AG08395 (cell line): Measurements from ENCODE around the gene HOXA11.

Experiments
- DNase-seq: peaks from one replicate; pipeline ENCODE4 v3.0.0; 2012; ENCODE audit warnings: mixed read lengths, low spot score

Gene HOXA11

DNA sequence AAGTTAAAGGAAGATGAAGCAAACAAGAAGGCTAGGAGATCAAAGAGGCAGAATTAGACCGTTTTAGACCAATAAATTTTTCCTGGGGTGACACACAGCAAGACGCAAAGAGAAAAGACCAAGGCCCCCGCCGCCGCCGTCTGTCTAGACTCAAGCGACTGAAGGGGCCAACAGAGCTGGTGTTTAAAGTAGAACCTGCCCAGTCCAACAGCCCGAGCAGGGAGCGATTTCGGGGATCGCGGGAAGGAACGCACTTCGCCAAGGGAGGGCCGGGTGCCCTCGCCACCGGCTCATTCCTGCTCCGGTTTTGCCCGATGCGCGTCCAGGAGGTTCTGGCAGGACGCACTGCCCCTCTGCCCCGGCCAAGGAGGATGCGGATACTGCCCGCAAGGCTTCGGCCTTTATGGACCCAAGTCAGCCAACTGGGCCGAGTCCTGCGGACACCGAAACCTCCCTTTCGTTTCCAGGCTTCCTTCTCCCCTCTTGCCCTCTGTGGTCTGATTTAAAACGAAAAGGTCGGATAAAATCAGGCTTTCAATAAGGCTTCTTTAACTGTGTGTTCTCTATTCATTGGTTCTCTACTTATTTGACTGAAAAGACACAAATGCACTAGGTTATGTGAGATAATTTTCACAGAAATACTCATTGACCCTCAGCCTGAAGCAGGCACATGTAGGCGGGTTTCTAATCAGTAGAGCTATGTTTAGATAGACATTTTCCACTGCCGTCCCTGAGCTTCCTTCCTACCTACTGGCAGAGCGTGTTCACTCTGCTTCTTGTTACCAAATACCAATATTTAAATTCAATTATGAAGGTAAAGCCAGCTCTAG lies 26.4 kb downstream of the HOXA11 start:
- no peak for DNase-seq

DNA sequence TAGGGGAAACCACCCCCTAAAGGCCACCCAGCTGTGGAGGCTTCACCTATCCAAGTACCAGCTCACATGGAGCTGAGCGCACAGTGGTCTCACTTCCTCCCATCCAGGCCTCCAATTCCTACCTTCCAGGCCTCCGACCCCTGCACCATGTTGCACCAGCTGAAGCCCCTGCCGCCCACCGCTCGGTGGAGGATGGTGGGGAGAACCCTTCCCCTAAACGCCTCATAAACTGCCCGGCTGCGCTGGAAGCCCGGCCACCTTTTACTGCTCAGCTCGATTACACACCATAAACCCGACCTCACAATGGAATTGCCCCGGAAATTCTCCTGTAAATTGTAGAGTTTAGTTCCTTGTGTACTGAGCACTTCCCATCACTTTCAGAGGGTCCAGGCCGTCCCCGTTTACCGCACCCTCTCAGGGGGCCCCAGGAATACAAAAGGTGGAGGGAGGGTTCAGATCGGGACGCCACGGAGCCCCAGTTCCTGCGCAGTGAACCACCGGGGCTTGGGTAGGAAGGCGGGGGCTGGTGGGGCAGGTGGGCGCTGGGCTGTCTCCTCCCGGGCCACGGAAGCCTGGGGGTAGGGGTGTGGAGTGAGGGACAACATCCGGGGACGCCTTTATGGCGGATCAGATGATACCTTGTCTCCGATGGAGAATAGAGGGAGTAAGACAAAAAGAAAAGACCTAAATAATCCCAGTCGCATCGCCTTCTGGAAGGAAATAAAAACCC lies 27.2 kb downstream of the HOXA11 start:
- no peak for DNase-seq

DNA sequence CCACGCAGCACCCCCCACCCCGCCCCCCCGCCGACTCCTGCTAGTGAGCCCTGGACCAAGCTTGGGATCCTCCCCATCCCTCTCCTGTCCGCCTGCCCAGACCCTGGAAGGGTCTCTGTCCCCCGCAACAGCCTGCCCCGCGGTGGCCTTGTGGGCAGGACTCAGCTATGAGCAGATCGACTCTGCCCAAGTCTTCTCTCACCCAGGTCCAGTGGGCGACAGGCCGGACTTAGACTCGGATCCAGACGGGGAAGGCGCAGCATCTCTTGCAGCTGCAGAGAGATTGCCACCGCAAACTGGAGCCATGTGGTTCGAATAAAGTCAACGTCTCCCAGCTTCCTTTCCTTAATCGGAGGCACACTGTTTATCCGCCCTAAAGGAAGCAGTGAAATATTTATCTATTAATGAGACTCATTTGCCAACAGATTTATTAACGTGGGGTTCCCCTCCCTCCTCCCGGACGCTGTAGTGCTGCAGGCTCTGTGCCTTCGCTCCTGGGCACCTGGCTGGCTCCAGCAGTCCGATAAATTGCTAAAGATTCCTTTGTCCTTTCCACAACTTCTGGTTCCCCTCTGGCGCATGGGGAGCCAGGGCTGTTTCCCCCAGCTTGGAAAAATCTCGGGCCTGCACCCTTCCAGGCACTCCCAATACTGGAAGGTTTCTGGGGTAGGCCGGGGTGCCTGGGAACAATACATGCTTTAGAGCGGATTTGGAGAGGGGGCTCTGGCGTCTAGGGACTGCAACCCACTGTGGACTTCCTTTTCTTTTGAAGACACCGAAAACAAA lies 27.9 kb downstream of the HOXA11 start:
- DNase-seq: no peak

DNA sequence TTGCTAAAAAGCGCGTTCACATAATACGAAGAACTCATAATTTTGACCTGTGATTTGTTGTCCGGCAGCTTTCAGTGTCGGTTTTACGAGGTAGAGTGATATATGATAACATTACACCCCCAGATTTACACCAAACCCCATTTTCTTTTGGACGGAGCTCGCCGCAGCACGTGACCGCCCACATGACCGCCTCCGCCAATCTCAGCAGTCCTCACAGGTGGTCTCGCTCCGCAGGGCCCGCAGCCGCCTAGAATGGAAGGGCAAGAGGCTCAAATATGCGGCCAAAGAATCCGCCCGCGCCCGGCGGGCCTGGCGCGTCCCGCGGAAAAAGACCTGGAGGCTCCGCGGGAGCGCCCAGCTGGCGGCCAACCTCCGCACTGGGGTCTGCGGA lies 28.5 kb downstream of the HOXA11 start, which contains the start of gene HOXA7:
TSS of gene HOXA7 (minus strand) at position 168 of the 391 bp plus-strand sequence. CDS start at position 38, 130 bp downstream.
- DNase-seq: peak; percentile 75

DNA sequence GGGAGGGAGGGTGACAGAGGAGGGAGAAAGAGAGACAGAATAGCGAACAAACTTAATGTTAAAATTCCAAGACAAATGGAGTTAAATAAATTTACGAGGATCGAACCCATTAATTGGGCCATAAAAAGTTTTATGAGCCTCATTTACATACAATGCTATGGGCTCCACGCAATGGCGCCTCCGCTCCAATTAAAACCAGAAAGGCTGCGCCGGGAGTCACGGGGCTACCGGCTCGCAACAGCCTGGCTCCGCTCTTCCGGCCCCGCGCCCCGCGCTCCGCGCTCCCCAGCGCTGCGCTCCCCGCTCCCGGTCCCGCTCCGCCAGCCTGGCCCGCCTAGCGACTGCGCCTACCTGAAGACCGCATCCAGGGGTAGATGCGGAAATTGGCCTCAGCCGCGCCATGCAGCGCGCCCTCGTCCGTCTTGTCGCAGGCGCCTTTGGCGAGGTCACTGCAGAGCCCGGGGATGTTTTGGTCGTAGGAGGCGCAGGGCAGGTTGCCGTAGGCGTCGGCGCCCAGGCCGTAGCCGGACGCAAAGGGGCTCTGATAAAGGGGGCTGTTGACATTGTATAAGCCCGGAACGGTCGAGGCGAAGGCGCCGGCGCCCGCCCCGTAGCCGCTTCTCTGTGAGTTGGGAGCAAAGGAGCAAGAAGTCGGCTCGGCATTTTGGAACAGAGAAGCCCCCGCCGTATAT lies 29.1 kb downstream of the HOXA11 start:
- DNase-seq: no peak

DNA sequence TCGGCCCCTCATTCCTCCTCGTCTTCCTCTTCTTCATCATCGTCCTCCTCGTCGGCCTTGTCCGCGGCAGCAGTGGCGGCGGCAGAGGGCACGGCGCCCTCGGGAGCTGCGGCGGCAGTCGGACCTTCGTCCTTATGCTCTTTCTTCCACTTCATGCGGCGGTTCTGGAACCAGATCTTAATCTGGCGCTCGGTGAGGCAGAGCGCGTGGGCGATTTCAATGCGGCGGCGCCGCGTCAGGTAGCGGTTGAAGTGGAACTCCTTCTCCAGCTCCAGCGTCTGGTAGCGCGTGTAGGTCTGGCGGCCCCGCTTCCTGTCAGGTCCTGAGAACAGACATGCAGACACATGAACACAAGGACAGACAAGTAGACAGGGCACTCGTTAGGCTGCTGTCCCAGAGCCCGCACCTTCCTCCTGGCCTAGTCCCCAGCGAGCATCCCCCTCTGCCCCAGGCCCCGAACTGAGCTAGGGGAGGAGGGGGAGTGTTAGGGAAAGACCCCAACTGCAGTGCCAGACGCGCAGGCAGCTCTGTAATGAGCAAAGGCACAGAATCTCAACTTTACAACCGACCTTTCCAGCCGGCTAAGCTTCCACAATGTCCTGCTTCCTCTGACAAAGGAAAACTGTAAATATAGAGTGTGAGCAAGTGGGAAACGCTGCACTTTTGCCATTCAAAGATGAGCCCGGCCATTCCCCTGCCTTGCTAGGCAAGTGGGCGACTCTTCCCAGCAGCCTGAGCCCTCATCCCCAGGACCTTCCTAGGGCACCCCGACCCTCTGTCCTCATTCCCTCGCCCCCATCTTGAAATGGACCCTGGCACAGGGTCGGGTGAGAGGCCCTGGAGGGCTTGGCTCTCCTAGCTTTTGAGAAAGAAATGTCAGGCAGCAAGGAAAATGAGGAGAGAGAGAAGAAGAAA lies 29.9 kb downstream of the HOXA11 start:
- DNase-seq: no peak

DNA sequence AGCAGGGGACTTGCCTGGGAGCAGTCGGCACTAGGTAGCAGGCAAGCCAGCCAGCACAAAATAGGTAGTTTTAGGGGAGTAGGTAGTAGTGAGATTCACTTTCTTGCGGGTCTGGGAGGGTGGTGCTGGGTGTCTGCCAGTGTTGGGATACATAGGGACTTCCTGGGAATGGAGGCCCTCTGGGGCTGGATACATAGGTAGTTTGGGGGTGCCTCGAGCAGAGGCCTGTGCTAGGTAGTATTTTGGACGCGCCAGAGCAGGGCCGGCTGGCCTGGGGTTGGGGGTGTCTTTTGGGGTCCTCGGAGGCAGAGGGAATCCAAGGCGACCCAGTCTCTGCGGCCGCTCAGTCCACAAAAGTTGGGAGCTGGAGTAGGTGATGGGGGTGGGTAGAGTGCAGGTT lies 30.7 kb downstream of the HOXA11 start:
- no peak for DNase-seq

DNA sequence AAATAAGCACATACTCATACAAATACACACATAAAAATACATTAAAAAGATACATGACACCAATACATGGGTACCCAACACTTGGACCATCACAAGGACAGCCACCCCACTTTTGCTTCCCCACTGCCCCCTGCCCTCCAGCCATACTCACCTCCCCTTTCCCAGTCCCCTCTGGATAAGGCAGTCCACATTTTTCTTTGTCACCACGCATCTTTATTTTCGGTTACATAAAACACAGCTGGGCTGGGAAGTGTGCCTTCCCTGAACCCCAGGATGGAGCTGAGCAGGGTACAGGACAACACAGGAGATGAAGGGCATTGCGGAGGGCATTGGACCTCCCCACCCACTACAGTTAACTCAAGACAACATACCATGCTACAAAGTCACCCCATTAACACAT lies 31.5 kb downstream of the HOXA11 start:
- DNase-seq: no peak

DNA sequence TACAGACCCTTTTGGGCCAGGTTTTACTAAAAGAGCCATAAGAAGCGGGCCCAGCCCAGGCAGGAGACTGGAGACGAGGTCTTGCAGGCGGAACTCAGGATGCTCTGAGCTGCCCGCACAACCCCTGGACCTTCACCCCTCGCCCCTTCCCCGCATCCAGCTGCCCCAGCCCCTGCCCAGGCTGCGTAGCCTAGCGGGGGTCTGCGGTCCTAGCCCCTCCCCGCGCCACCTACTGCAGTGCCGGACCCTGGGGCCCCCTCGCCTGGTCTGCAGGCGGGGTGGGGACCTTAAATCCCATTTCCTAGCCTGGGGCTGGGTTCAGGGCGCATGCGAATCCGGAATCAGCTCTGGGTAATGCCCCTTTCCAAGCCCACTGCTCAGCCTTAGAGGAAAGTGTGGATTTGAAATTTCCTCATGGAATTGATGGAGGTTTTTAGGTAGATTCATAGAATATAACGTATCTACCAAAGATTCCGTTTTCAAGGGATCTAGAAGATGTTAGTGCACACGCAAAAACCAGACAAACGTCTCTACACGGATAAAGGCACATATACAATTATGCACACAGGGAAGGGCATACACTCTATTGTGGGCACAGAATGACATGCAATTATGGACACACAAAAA lies 32.1 kb downstream of the HOXA11 start:
- no peak for DNase-seq

DNA sequence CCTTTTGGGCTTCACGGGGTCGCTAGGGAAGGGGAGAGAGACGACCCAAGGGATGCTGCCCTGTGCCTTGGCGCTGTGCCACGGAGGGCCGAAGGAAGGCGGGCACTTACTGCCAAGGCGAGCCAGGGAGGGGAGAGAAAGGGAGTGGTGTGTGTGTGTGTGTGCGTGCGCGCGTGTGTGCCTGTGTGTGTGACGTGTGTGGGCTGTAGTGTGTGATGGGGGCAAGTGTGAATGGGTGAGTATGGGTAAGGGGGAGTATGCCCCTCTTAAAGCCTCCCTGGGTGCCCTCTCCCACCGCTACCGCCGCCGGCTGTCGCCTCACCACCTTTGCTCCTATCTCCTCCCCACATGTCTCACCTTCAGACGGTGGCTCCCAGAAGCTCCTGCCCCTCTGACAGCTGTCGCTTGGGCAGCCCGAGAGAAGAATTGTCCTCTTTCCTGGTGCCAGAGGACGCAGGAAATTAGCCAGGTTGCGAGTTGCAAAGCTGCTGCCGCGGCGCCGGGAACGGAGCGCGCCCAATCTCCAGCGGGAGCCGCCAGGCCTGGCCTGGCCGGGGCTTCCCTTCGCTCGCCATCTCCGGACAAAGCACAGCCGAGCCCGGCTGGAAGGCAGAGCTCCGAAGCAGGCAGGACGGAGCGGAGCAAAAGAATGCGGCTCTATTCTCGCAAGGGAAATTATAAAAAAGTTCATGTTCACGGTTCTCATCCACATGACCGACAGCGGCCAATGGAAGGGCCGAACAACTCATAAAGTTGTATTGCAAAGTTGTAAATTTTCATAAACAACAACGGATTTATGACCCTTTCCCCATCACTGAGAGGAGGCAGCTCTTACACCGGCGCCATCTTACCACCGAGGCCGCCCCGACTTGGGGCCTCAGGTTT lies 32.9 kb downstream of the HOXA11 start, which contains the start of gene HOXA3:
TSS of gene HOXA3 (minus strand) at position 653 of the 885 bp plus-strand sequence. CDS start 41,943 bp downstream, outside the sequence.
- peak; percentile 75 for DNase-seq

DNA sequence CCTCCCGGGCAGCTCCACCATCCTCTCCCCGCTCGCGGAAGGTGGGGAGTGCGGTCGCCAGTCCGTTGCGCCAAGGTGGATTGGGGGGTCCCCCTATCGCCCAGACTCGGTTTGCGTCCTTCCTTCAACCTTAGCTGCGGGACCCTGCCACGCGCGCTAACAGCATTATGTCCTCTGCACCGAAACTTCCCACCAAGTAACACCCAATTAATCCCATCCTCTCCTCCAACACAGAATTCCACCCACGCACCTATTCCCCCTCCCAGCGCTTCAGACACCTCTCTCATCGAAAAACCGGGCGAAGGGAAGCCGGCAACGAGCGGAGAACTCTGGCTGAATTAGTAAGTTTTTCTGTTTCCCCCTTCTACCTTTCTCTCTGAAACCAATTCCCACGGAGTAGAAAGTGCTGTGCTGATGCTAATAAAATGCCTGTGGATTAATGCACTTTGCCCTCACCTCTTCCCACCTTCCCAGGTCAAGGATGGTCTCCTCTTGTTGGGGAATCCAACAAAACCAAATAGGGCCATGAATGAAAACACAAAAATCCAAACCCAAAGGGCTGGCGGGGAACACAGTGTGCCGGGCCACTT lies 33.6 kb downstream of the HOXA11 start:
- no peak for DNase-seq

DNA sequence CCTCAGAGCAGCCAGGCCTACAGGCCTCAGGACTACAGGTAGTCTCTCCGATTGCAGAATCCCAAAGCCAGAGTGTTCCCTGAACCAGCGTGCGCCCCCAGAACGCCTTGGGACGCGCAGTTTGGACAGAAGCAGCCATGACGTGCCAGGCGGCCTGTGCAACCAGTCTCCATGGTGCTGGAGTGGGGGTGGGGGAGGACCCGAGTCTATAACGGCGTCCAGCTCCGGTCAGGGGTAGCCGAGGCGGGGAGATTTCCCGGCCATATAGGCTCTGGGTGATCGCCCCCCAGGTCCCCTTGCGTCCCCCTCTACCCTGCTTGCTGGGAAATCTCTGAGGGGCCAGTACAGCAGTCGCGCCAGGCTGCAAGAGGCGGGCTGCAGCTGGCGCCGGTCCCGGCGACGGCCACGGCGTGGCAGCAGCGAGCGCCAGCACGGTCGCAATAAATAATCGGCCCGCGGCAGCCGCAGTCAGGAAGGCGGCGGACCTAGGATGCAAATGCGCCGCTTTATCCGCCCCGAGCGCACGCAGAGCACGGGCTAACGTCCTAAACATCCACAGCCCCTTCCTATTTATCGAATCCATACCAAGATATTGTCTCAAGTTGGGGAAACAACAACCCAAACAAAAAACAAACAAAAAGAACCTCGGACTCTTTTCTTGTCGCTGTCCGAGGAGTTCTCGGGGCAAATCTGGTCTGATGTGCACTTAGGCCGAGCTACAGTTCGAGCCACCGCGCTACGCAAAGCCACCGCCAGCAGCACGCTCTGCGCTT lies 34.3 kb downstream of the HOXA11 start:
- peak; percentile 87 for DNase-seq

DNA sequence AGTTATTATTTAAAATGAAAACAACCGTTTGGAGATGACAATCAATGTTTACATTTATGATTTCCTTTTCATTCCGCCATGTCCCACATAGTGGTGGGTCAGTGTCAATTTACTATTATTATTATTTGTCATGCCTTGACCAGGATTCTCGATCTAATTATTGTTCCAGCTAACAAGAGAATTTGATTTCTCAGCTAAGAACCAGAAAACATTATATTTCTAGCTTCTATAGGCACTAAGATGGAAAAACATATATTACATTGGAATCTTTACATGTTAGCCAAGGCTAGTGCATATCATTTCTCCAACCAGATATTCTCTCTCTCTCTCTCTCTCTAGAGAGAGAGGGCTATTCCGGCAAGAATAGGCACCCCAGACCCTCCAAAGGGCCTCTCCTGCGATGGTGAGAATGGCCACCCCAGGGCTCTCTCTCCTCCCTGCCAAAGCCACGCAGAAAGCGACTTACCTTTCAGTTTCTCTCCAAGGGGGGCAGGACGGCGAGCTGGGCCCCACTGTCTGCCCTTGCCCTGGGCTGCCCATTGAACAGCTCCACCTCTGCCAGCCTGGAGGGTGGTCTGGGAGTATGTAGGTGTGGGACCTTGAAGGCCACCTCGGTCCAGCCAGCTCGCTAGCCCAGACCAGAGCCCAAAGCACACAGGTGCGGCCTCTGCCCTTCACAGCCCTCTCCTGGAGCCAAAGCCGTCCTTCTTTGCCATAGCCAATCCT lies 35.0 kb downstream of the HOXA11 start:
- no peak for DNase-seq

DNA sequence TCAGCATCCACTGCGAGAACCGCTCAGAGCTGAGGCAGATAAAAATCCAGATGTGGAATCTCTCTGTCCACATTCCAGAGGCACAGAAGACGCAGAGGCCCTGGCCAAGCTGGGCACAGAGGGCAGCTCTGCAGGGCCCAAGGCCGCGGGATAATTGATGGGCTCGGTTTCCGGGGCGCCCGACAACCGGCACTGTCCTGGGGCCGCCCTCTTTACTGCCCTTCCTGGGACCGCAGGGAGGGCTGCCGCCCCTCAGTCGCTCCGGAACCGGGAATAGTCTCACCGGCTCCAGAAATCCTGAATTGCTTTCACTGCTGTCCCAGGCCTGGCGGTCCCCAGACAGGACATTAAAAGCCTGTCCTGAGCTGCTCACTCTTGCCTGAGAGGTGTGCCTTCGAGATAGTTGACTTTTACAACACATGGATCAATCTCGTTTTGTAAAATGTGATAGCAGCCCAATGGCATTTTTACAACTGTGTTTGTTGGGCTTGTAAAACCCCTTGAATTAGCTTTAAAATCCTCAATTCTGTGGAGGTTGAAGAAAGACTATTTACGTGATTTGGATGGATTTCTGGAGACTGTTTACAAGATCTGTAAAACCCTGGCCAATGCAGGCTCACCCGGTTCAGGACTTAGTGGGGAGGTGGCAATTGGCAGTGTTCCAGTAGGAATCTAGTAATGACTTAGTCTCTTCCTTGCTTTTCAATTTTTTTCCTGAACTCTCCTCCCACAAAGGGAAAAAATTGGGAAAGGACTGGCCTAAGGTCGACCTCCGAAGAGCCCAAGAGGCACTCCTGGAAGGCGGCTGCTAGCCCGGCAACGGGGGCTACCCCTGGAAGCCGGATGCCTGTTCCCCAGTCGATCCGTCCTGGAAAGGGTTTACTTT lies 36.0 kb downstream of the HOXA11 start:
- peak; percentile 31 for DNase-seq

DNA sequence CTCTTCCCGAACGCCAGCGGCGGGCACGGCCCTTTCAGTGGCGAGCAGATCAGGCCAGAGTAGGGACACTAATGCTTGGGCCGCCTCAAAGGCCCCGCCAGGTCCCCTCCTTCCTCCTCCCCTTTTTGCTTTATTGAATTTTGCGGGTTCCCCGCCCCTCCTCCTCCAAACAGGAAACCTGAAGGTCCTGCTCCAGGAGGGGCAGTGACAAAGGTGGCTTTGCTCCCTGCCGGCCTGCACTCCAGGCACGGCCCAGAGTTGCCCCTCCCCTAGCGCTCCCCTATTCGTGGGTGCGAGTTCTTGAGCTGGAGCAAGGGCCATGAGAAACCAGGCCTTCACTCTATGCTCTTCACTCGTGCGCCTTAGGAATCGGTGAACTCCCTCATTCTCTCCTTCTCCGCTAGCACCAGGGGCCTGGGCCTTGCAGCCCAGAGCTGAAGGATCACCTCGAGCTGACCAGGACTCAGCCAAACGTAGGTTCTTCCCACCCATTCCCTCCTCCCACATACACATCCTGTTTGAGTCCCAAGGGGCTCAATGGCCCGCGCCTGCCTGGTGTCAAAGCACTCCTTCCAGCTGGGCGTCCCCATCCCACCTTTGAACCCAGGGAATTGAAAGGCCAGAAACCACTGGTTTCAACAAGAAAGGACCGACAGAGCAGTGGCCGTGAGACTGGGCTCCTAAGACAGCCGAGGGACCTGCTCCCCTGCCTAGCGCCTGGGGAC lies 36.8 kb downstream of the HOXA11 start:
- peak; percentile 31 for DNase-seq
